GM18526 (cell line): Measurements from ENCODE around the gene HIVEP3.
A peak's percentile ranks its signal among the peaks of the same experiment; 100 is the strongest.

Experiments used
- POLR2A ChIP-seq: IDR thresholded peaks from 3 replicates; pipeline ENCODE4 v1.6.1; 2011; ENCODE audit not compliant: insufficient read length; ENCODE audit errors: extremely low read depth

Gene HIVEP3

DNA sequence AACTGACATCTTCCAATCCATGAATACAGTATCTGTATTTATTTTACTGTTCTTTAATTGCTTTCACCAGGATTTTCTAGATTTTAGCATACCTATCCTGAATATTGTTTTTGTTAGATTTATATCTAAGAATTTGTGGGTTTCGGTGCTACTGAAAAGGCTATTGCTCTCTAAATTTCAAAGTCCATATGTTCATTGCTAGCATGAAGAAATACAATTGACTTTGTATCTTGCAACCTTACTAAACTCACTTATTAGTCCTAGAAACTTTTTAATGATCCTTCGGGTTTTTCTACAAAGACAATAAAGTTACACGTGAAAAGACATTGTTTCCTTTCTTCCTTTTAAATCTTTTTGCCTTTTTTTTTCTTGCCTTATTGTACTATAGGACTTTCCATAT is 12.9 kb upstream of the HIVEP3 start:
- no peak for TF ChIP-seq POLR2A

DNA sequence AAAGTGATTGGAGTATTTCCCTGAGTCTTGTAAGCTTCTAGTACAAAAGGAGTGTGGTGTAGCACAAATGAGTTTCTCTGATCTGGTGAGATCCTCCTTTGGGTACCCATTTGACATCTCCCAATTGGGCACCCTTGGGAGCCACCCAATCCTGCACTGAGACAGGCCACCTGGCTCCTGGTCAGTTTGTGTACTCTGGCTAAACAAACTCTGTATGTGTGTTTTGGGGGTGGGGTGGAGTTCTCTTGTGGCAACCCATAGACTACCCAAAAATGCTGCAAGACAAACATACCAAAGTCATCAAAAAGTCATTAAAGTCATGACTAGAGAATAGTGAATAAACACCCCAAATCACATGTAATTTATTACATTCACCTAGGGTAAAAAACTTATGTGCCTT is 8.4 kb upstream of the HIVEP3 start:
- no peak for TF ChIP-seq POLR2A

DNA sequence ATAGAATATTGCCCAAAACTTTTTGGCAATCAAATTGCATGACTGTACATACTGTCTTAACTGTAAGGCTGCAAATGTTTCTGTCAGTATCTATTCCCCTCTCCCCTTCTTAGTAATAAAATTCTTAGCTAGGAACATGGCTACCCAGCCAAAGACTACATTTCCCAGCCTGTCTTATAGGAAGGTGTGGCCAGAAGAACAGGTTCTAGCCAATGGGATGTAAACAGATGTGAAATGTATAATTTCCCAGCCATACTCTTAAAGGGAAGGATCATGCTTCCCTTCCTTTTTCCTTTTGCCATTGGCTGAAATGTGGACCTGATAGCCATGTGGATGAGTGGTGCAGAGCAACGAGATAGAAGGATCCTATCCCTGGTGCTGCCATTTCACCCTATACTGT is 7.0 kb upstream of the HIVEP3 start:
- no peak for TF ChIP-seq POLR2A

- no peak for TF ChIP-seq POLR2A
Measured at GRCh38 chr1:41924911-41925310, 6.2 kb upstream of the HIVEP3 start.

- no peak for TF ChIP-seq POLR2A
Measured at GRCh38 chr1:41920658-41921057, 1.9 kb upstream of the HIVEP3 start.

- TF ChIP-seq POLR2A: peak; percentile 79
Measured at GRCh38 chr1:41919764-41920397, 1.2 kb upstream of the HIVEP3 start.

- no peak for TF ChIP-seq POLR2A
Measured at GRCh38 chr1:41919131-41919530, 409 bp upstream of the HIVEP3 start.

DNA sequence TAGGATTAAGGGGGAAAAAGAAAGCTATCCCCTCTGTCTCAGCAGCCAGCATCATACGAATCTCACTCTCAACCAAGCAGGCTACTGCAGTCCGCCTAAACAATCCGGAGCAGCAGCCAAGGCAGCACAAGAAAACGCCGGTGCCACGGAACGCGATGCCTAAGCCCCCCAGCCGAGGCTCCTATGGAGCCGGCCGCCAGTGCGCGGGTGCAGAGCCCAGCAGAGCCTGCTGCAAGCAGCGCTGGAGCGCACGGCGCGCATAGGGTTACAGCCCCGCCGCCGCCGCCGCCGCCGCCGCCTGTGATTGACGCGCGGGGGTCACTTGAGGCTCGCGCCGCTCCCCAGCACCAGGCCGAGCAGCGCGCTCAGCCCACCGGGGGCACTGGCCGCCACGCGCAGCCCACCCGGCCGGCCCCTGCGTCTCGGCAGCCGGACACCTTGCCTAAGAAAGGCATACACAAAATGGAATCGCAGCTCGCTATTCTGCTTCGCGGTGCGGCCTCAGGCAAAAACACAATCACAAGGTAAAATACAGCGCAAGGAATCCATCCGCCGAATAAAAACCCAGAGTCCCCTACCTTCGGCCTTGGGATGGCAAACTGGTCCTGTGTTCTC is 780 bp downstream of the HIVEP3 start:
- no peak for TF ChIP-seq POLR2A

GRCh38 chr1:41917076-41917475 is 1.6 kb downstream of the HIVEP3 start:
- no peak for TF ChIP-seq POLR2A

- no peak for TF ChIP-seq POLR2A
Measured at GRCh38 chr1:41915786-41916571, 2.7 kb downstream of the HIVEP3 start.

DNA sequence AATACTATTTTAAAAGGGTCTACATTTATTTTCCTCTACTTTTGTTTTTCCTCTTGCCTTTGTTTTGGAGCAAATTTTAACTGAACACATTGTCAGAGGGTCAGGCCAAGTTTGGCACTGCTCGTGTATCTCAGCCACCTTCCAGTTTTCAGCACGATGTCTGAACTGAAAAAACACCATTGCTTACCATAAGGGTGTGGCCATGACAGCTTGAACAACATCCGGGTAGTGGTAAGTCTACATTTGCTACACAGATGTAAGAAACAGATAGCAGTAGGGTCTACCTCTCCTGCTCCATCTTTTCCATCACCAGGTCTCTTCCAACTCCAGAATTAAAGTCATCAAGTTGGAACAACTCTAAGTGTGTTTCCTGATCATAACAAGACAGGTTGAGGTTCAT is 4.2 kb downstream of the HIVEP3 start:
- no peak for TF ChIP-seq POLR2A

- no peak for TF ChIP-seq POLR2A
Measured at GRCh38 chr1:41913014-41913413, 5.7 kb downstream of the HIVEP3 start.

DNA sequence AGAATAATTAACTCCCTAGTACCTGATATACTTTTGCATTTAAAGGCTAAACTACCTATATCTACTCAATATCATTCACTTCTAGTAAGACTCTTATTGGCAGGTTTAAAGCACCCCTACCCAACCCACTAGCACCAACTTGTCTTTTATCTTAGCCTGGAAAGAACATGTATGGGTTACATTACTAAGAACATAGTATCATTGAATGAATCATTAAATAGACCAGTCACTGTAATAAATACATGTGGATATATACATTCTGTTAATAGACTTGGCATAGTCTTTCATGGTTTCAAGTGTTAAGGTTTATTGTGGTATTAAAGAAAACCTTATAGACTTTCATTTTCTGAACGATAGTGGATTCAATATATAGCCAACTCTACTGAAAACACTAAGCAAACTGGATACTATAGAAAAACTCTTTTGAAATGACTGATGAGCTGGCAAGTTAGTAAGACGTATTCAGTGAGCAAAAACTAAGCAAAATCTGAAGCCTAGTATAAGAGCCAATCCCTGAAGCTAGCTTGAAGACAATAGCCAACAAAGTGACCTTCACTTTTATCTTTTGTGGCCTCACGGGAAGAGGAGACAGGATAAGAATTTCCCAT is 10.3 kb downstream of the HIVEP3 start:
- no peak for TF ChIP-seq POLR2A

GRCh38 chr1:41907446-41907845 is 11.3 kb downstream of the HIVEP3 start:
- TF ChIP-seq POLR2A: no peak

GRCh38 chr1:41906943-41907342 is 11.8 kb downstream of the HIVEP3 start:
- no peak for TF ChIP-seq POLR2A
